Prostate gland (tissue), 2 donors: ENCODE results near the gene ZNF318. TPM values are rescaled to one million over a fixed set of nuclear protein-coding genes. Genes with fewer than 3 reads are reported as not detected.

Source experiments
- DNase-seq: peaks from one replicate; pipeline ENCODE4 v3.0.0-alpha.2; 2019; ENCODE audit warnings: low spot score
- H3K27ac ChIP-seq, 2 donors: fragments of 200-600 bp; sonication (generic); 2 replicates each; pipeline ENCODE4 v1.5.1; 2017 to 2019
- H3K27me3 ChIP-seq: fragments of 200-600 bp; sonication (generic); replicated peaks from 2 replicates; pipeline ENCODE4 v1.5.1; 2019; ENCODE audit not compliant: insufficient read depth
- H3K36me3 ChIP-seq, 2 donors: fragments of 200-600 bp; sonication (generic); 1 replicate in 1 of 2; 2 replicates in 1 of 2; pipeline versions ENCODE4 v1.5.1 to v1.8.1; 2017 to 2019
- H3K4me1 ChIP-seq: fragments of 200-600 bp; sonication (generic); replicated peaks from 2 replicates; pipeline ENCODE4 v1.5.1; 2019
- H3K4me3 ChIP-seq, 2 donors: fragments of 200-600 bp; sonication (generic); 2 replicates each; pipeline ENCODE4 v1.5.1; 2017 to 2019
- H3K9me3 ChIP-seq: fragments of 200-600 bp; sonication (generic); 2 replicates; pipeline ENCODE4 v1.5.1; 2017
- CTCF ChIP-seq, 4 experiments: fragments of 200-600 bp in 2 of 4; fragments of 450-650 bp in 2 of 4; sonication (generic) in 2 of 4; IDR thresholded peaks; 1 replicate in 3 of 4; 2 replicates in 1 of 4; pipeline ENCODE4 v1.5.1; 2016 to 2019; ENCODE audit warnings: antibody characterized with exemption in 4 of 4, mild to moderate bottlenecking in 2 of 4, moderate library complexity in 2 of 4
- POLR2A ChIP-seq: fragments of 450-650 bp; IDR thresholded peaks from one replicate; pipeline ENCODE4 v1.6.1; 2016; ENCODE audit warnings: antibody characterized with exemption, mild to moderate bottlenecking
- POLR2AphosphoS5 ChIP-seq: sonication (generic); formaldehyde crosslinking; IDR thresholded peaks from one replicate; pipeline ENCODE4 v1.6.1; 2017; ENCODE audit warnings: antibody characterized with exemption
- WGBS: methylation state at CpG from one replicate; pipeline ENCODE4 v1.1.5; 2018; 5-methylcytosine and 5-hydroxymethylcytosine counted together
- intact Hi-C: fragments of 100-400 bp; cut with DNase I; formaldehyde crosslinking; loops from one replicate; pipeline ENCODE4 v1.14.2; 2022
- total RNA-seq, 2 donors: library from RNA; depleted of rRNA; stranded (reverse); fragments of >200 nt; gene quantifications; one replicate each; pipeline ENCODE4 v1.1.0, GENCODE V29; 2016

ZNF318 gene
- total RNA-seq, 2 donors from 2014 or later: 15.1 to 41.6 TPM

- Histone ChIP-seq H3K27me3 (no peaks in the 10 kb centered on the region), H3K4me1 (no peaks in the 10 kb centered on the region), H3K4me3 (no peak overlapping the region), H3K27ac (no peak overlapping the region), H3K9me3 (no peaks in the 10 kb centered on the region), H3K36me3 (no peaks in the 10 kb centered on the region)
- intact Hi-C loops: no loop called here
- DNase-seq: no peak
- 81% methylated on average over 5 of the region's 5 CpGs for WGBS
- TF ChIP-seq POLR2A (no peak), CTCF (IDR thresholded peaks at IDR 0.05) (no peak)
Observed at GRCh38 chr6:43296780-43297497, 72.5 kb downstream of the ZNF318 start.

- intact Hi-C loops: no loop called here
- no peak overlapping the region for H3K4me3 ChIP-seq
- DNase-seq: no peak
- H3K27ac ChIP-seq: no peak overlapping the region
- H3K27me3 ChIP-seq: no peaks in the 10 kb centered on the region
- TF ChIP-seq CTCF (IDR thresholded peaks at IDR 0.05): no peak
- no peak for TF ChIP-seq POLR2A
- TF ChIP-seq POLR2AphosphoS5: no peak
- 89% methylated on average over 3 of the region's 3 CpGs for WGBS
- H3K9me3 ChIP-seq: no peaks in the 10 kb centered on the region
- H3K4me1 ChIP-seq: no peaks in the 10 kb centered on the region
- no peaks in the 10 kb centered on the region for H3K36me3 ChIP-seq
Observed at GRCh38 chr6:43295456-43295855, 74.0 kb downstream of the ZNF318 start.

DNA sequence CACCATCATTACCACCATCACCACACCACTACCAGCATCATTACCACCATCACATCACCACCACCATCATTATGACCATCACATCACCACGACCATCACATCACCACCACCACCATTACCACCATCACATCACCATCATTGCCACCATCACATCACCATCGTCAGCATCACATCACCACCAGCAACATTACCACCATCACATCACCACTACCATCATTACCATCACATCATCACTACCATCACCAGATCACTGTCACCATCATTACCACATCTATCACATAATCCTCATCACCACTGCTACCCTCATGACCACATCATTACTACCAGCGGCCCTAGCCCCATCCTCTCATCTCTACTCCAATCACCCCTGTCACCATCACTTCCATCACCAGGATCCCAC lies 74.9 kb downstream of the ZNF318 start:
- no peak for DNase-seq
- Histone ChIP-seq H3K27ac (no peak overlapping the region), H3K9me3 (no peaks in the 10 kb centered on the region), H3K4me3 (no peak overlapping the region), H3K36me3 (no peaks in the 10 kb centered on the region), H3K4me1 (no peaks in the 10 kb centered on the region), H3K27me3 (no peaks in the 10 kb centered on the region)
- TF ChIP-seq POLR2A (no peak), CTCF (IDR thresholded peaks at IDR 0.05) (no peak), POLR2AphosphoS5 (no peak)
- WGBS: 85% methylated on average over 3 of the region's 3 CpGs
- intact Hi-C loops: no loop called here

GRCh38 chr6:43293698-43294097 lies 75.7 kb downstream of the ZNF318 start:
- Histone ChIP-seq H3K4me3 (no peak overlapping the region), H3K27ac (no peak overlapping the region), H3K36me3 (no peaks in the 10 kb centered on the region), H3K4me1 (no peaks in the 10 kb centered on the region), H3K9me3 (no peaks in the 10 kb centered on the region), H3K27me3 (no peaks in the 10 kb centered on the region)
- DNase-seq: no peak
- TF ChIP-seq POLR2AphosphoS5 (no peak), POLR2A (no peak)
- WGBS: 95% methylated on average over 3 of the region's 3 CpGs
- intact Hi-C loops: no loop called here

DNA sequence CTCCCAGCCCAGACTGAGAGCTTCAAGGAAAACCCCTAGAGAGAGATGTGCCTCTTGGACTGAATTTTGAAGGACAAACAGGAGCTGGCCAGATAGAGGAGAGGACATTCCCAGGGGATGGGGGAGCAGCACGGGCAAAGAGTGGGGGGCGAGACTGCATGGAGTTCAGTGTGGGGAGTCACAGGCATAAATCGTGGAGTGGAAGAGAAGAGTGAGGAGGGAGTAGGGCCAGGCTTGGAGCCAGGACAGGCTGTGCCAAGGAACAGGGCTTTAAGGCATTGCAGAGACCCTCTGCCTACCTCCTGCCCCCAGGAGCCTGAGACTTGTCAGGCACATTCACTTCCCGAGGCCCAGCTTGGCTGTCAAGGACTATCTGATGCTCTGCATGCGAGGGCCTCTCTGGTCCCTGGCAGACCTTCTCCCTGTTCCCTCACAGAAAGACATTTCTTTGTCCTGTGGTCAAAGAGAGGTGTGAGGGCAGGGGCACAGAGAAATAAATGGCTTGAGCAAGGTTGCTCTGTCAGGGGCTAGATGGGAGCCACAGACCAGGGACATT lies 76.6 kb downstream of the ZNF318 start:
- intact Hi-C loops: no loop called here

More for the DNA sequence above, 76.6 kb downstream of the ZNF318 start:
- no peaks in the 10 kb centered on the region for H3K27me3 ChIP-seq
- H3K9me3 ChIP-seq: no peaks in the 10 kb centered on the region
- 72% methylated on average over 5 of the region's 5 CpGs for WGBS
- no peak overlapping the region for H3K27ac ChIP-seq
- no peak for TF ChIP-seq POLR2A
- no peak for TF ChIP-seq CTCF (IDR thresholded peaks at IDR 0.05)
- TF ChIP-seq POLR2AphosphoS5: no peak
- DNase-seq: no peak
- no peak overlapping the region for H3K4me3 ChIP-seq
- no peaks in the 10 kb centered on the region for H3K4me1 ChIP-seq
- no peaks in the 10 kb centered on the region for H3K36me3 ChIP-seq
